Erythroblast (primary cell): ENCODE results near the gene SBNO2.

Experiments
- GATA1 ChIP-seq: IDR thresholded peaks from 2 replicates; pipeline ENCODE4 v1.6.1; 2011; ENCODE audit warnings: low read depth, mild to moderate bottlenecking, control low read depth, low read length, moderate library complexity
- POLR2A ChIP-seq: IDR thresholded peaks from 2 replicates; pipeline ENCODE4 v1.6.1; 2011; ENCODE audit warnings: mild to moderate bottlenecking, low read length

DNA sequence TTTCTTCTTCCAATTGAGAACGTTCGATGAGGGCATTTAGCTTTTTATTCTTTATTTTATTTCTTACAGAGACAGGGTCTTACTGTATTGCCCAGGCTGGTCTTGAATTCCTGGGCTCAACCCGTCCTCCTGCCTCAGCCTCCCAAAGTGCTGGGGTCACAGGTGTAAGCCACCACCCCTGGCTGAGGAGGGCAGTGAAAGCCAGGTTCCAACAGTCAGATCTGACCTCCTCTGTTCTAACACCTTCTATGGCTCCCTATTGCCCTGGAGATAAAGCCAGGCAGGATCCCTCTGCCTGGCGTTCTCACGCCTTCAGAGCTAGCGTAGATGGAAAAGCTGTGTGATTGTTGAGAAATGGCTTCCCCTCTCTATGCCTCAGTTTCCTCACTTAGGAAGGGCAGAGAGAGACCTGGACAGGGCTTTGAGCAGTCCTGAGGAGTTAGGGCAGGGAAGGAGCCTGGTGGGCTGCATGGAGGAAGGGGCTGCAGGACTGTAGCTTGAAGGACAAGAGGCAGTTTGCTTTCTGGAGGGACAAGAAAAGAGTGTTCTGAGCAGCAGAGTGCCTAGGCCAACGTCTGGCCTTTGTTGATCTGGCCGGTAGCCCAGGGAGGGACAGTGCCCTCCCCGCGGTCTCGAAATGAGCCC is 101.6 kb downstream of the SBNO2 start:
- TF ChIP-seq POLR2A (no peak), GATA1 (no peak)
